Mucosa of stomach (tissue), 1 donor: ENCODE results near the gene ERCC8.
"Not testable (repeated sequence)": the region's sequence is repeated elsewhere in the genome, so short reads cannot be mapped to it uniquely, and the experiment has no call there.

Experiments used
- H3K27me3 ChIP-seq: one replicate; pipeline ENCODE4 v1.7.0; 2013; ENCODE audit warnings: mild to moderate bottlenecking, low read length; ENCODE audit not compliant: control insufficient read depth, insufficient read depth
- H3K36me3 ChIP-seq: one replicate; pipeline ENCODE4 v1.7.0; 2013; ENCODE audit warnings: low read length; ENCODE audit not compliant: control insufficient read depth, insufficient read depth
- H3K4me1 ChIP-seq: one replicate; pipeline ENCODE4 v1.7.0; 2013; ENCODE audit warnings: mild to moderate bottlenecking, low read length; ENCODE audit not compliant: control insufficient read depth, insufficient read depth
- H3K4me3 ChIP-seq: one replicate; pipeline ENCODE4 v1.7.0; 2013; ENCODE audit warnings: low read length
- H3K9ac ChIP-seq: one replicate; pipeline ENCODE4 v1.7.0; 2013; ENCODE audit warnings: mild to moderate bottlenecking, low read length, moderate library complexity
- H3K9me3 ChIP-seq: one replicate; pipeline ENCODE4 v1.7.0; 2013; ENCODE audit warnings: mild to moderate bottlenecking, low read length, moderate library complexity; ENCODE audit not compliant: control insufficient read depth
- donor health status: Pancreatic carcinoma.

The ERCC8 gene, protein sequence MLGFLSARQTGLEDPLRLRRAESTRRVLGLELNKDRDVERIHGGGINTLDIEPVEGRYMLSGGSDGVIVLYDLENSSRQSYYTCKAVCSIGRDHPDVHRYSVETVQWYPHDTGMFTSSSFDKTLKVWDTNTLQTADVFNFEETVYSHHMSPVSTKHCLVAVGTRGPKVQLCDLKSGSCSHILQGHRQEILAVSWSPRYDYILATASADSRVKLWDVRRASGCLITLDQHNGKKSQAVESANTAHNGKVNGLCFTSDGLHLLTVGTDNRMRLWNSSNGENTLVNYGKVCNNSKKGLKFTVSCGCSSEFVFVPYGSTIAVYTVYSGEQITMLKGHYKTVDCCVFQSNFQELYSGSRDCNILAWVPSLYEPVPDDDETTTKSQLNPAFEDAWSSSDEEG

GRCh38 chr5:60944904-60945812 is at the start of gene ERCC8, which contains the start of gene NDUFAF2:
TSS of gene ERCC8 (minus strand) at chr5:60945070. CDS start at chr5:60945008, 62 bp downstream.
TSS of gene NDUFAF2 (plus strand) at chr5:60945205. CDS start at chr5:60945256, 51 bp downstream.
- H3K4me1 ChIP-seq = peaks cover 6% of the 10 kb centered on the region
- no peaks in the 10 kb centered on the region for H3K9me3 ChIP-seq
- H3K4me3 ChIP-seq = peak within 1 kb of the TSS; percentile 87
- peak within 1 kb of the TSS; percentile 80 for H3K9ac ChIP-seq
- H3K27me3 ChIP-seq = no peaks in the 10 kb centered on the region
- H3K36me3 ChIP-seq = no peaks in the 10 kb centered on the region

GRCh38 chr5:60993875-60994571 is 49.2 kb upstream of the ERCC8 start:
- H3K4me1 ChIP-seq = no peaks in the 10 kb centered on the region
- H3K36me3 ChIP-seq = no peaks in the 10 kb centered on the region
- no peaks in the 10 kb centered on the region for H3K9me3 ChIP-seq
- no peak overlapping the region for H3K4me3 ChIP-seq
- no peaks in the 10 kb centered on the region for H3K27me3 ChIP-seq
- H3K9ac ChIP-seq = no peak overlapping the region

DNA sequence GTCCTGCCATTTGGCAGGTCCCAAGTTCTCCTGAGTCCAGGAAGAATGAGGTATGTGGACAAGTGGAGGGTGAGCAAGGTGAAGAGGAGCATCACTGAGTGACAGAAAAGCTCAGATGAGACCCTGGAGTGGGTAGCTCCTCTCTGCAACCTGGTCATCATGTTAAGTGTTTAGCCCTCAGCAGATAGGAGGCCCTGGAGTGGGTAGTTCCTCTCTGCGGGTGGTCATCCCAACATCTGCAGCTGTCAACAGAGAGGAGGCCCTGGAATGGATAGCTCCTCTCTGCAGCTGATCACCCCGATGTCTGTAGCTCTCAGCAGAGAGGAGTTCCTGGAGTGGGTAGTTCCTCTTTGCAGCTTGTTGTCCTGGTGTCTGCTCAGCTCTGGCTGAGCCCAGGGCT is 48.6 kb upstream of the ERCC8 start:
- H3K9ac ChIP-seq = no peak overlapping the region
- no peaks in the 10 kb centered on the region for H3K36me3 ChIP-seq
- H3K4me3 ChIP-seq = no peak overlapping the region
- H3K27me3 ChIP-seq = no peaks in the 10 kb centered on the region
- no peaks in the 10 kb centered on the region for H3K9me3 ChIP-seq
- H3K4me1 ChIP-seq = no peaks in the 10 kb centered on the region

- Histone ChIP-seq H3K27me3 (no peaks in the 10 kb centered on the region), H3K9me3 (no peaks in the 10 kb centered on the region), H3K4me1 (no peaks in the 10 kb centered on the region), H3K36me3 (no peaks in the 10 kb centered on the region), H3K9ac (no peak overlapping the region), H3K4me3 (no peak overlapping the region)
Measured at GRCh38 chr5:60992871-60993270, 48.0 kb upstream of the ERCC8 start.

- H3K4me3 ChIP-seq = no peak overlapping the region
- H3K9me3 ChIP-seq = no peaks in the 10 kb centered on the region
- H3K4me1 ChIP-seq = no peaks in the 10 kb centered on the region
- H3K27me3 ChIP-seq = no peaks in the 10 kb centered on the region
- H3K9ac ChIP-seq = no peak overlapping the region
- no peaks in the 10 kb centered on the region for H3K36me3 ChIP-seq
Measured at GRCh38 chr5:60989790-60990189, 44.9 kb upstream of the ERCC8 start.

- H3K36me3 ChIP-seq, H3K9ac ChIP-seq, H3K4me3 ChIP-seq, H3K9me3 ChIP-seq, H3K27me3 ChIP-seq, H3K4me1 ChIP-seq: not testable (repeated sequence)
Measured at GRCh38 chr5:60982127-60982526, 37.3 kb upstream of the ERCC8 start.

DNA sequence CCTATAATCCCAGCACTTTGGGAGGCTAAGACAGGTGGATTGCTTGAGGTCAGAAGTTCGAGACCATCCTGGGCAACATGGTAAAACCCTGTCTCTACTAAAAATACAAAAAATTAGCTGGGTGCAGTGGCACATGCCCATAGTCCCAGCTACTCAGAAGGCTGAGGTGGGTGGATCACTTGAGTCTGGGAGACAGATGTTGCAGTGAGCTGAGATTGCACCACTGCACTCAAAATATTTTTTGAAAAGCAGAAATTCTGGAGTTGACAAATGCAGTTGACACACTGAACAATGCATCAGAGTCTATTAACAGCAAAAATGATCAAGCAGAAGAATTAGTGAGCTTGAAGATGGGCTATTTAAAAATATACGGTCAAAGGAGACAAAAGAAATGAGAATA is 35.6 kb upstream of the ERCC8 start:
- no peak overlapping the region for H3K9ac ChIP-seq
- H3K27me3 ChIP-seq = no peaks in the 10 kb centered on the region
- H3K4me3 ChIP-seq = no peak overlapping the region
- H3K4me1 ChIP-seq = no peaks in the 10 kb centered on the region
- H3K9me3 ChIP-seq = no peaks in the 10 kb centered on the region
- H3K36me3 ChIP-seq = no peaks in the 10 kb centered on the region

GRCh38 chr5:60978968-60979367 is 34.1 kb upstream of the ERCC8 start:
- Histone ChIP-seq H3K4me1 (no peaks in the 10 kb centered on the region), H3K9me3 (no peaks in the 10 kb centered on the region), H3K27me3 (no peaks in the 10 kb centered on the region), H3K36me3 (no peaks in the 10 kb centered on the region), H3K9ac (no peak overlapping the region), H3K4me3 (no peak overlapping the region)

- no peaks in the 10 kb centered on the region for H3K36me3 ChIP-seq
- no peaks in the 10 kb centered on the region for H3K27me3 ChIP-seq
- no peaks in the 10 kb centered on the region for H3K9me3 ChIP-seq
Measured at GRCh38 chr5:60977956-60978737, 33.3 kb upstream of the ERCC8 start.

GRCh38 chr5:60972231-60972630 is 27.4 kb upstream of the ERCC8 start:
- no peaks in the 10 kb centered on the region for H3K9me3 ChIP-seq
- no peaks in the 10 kb centered on the region for H3K4me1 ChIP-seq
- H3K27me3 ChIP-seq = no peaks in the 10 kb centered on the region
- no peaks in the 10 kb centered on the region for H3K36me3 ChIP-seq
- no peak overlapping the region for H3K9ac ChIP-seq
- H3K4me3 ChIP-seq = no peak overlapping the region

More at GRCh38 chr5:60977956-60978737, 33.3 kb upstream of the ERCC8 start:
- Histone ChIP-seq H3K9ac (no peak overlapping the region), H3K4me3 (no peak overlapping the region), H3K4me1 (no peaks in the 10 kb centered on the region)

GRCh38 chr5:60961685-60962084 is 16.8 kb upstream of the ERCC8 start:
- Histone ChIP-seq H3K27me3 (no peaks in the 10 kb centered on the region), H3K4me1 (no peaks in the 10 kb centered on the region), H3K36me3 (no peaks in the 10 kb centered on the region), H3K4me3 (no peak overlapping the region), H3K9ac (no peak overlapping the region), H3K9me3 (no peaks in the 10 kb centered on the region)
